Trophoblast cell (in vitro differentiated cells and primary cell): ENCODE data around the gene MAMDC2.
A peak's percentile ranks its signal among the peaks of the same experiment; 100 is the strongest.

Source experiments
- DNase-seq, 2 donors: peaks; one replicate each; pipeline ENCODE4 v3.0.0-alpha.2; 2016
- H2AFZ ChIP-seq: 2 replicates; pipeline ENCODE4 v1.6.1; 2013; ENCODE audit warnings: low read length, moderate library complexity, mild to moderate bottlenecking; ENCODE audit not compliant: insufficient read depth, poor library complexity
- H2AK5ac ChIP-seq: 2 replicates; pipeline ENCODE4 v1.6.1; 2013; ENCODE audit warnings: mild to moderate bottlenecking, low read length
- H2BK120ac ChIP-seq: 2 replicates; pipeline ENCODE4 v1.6.1; 2013; ENCODE audit warnings: low read length, mild to moderate bottlenecking, moderate library complexity; ENCODE audit not compliant: insufficient read depth, poor library complexity
- H2BK12ac ChIP-seq: 2 replicates; pipeline ENCODE4 v1.6.1; 2013; ENCODE audit warnings: mild to moderate bottlenecking, low read length, moderate library complexity
- H2BK5ac ChIP-seq: 2 replicates; pipeline ENCODE4 v1.6.1; 2013; ENCODE audit warnings: low read length, low read depth, moderate library complexity, mild to moderate bottlenecking; ENCODE audit not compliant: poor library complexity
- H3K14ac ChIP-seq: 2 replicates; pipeline ENCODE4 v1.6.1; 2013; ENCODE audit warnings: mild to moderate bottlenecking, low read length
- H3K18ac ChIP-seq: 2 replicates; pipeline ENCODE4 v1.6.1; 2013; ENCODE audit warnings: mild to moderate bottlenecking, low read length
- H3K23ac ChIP-seq: 2 replicates; pipeline ENCODE4 v1.6.1; 2013; ENCODE audit warnings: low read length
- H3K27ac ChIP-seq: 2 replicates; pipeline ENCODE4 v1.5.1; 2013; ENCODE audit warnings: low read depth, mild to moderate bottlenecking, inconsistent platforms, low read length, moderate library complexity
- H3K27me3 ChIP-seq: 2 replicates; pipeline ENCODE4 v1.6.1; 2013; ENCODE audit warnings: inconsistent platforms, mild to moderate bottlenecking, low read length, moderate library complexity; ENCODE audit not compliant: insufficient read depth
- H3K36me3 ChIP-seq, 2 experiments: 1 replicate in 1 of 2; 2 replicates in 1 of 2; pipeline ENCODE4 v1.6.1; 2013; ENCODE audit warnings: low read length in 2 of 2, mild to moderate bottlenecking in 2 of 2, moderate library complexity in 1 of 2; ENCODE audit not compliant: insufficient read depth in 2 of 2, control insufficient read depth in 1 of 2
- H3K4ac ChIP-seq: 2 replicates; pipeline ENCODE4 v1.6.1; 2013; ENCODE audit warnings: low read depth, mild to moderate bottlenecking, low read length, moderate library complexity
- H3K4me1 ChIP-seq, 2 experiments: 1 replicate in 1 of 2; 2 replicates in 1 of 2; pipeline ENCODE4 v1.6.1; 2013; ENCODE audit warnings: low read length in 2 of 2, mild to moderate bottlenecking in 2 of 2, moderate library complexity in 1 of 2; ENCODE audit not compliant: insufficient read depth in 2 of 2, control insufficient read depth in 1 of 2
- H3K4me2 ChIP-seq: 2 replicates; pipeline ENCODE4 v1.6.1; 2013; ENCODE audit warnings: inconsistent platforms, mild to moderate bottlenecking, low read length, moderate library complexity
- H3K4me3 ChIP-seq: 2 replicates; pipeline ENCODE4 v1.5.1; 2013; ENCODE audit warnings: mild to moderate bottlenecking, low read depth, low read length, inconsistent platforms
- H3K79me1 ChIP-seq: one replicate; pipeline ENCODE4 v1.6.1; 2013; ENCODE audit warnings: low read length
- H3K79me2 ChIP-seq: 2 replicates; pipeline ENCODE4 v1.6.1; 2013; ENCODE audit warnings: low read length, mild to moderate bottlenecking; ENCODE audit not compliant: control insufficient read depth, insufficient read depth, poor library complexity
- H3K9ac ChIP-seq: 2 replicates; pipeline ENCODE4 v1.6.1; 2013; ENCODE audit warnings: mild to moderate bottlenecking, low read length
- H3K9me3 ChIP-seq: 2 replicates; pipeline ENCODE4 v1.6.1; 2013; ENCODE audit warnings: low read depth, mild to moderate bottlenecking, control low read depth, inconsistent platforms, low read length; ENCODE audit not compliant: insufficient read depth
- H4K12ac ChIP-seq: 2 replicates; pipeline ENCODE4 v1.6.1; 2013; ENCODE audit warnings: low read depth, mild to moderate bottlenecking, low read length, moderate library complexity
- H4K8ac ChIP-seq: 2 replicates; pipeline ENCODE4 v1.6.1; 2013; ENCODE audit warnings: low read depth, mild to moderate bottlenecking, low read length, moderate library complexity
- H4K91ac ChIP-seq: one replicate; pipeline ENCODE4 v1.6.1; 2013; ENCODE audit warnings: low read depth, mild to moderate bottlenecking, low read length, moderate library complexity
- WGBS: extraction: QIAGEN DNeasy Blood & Tissue Kit; methylation state at CpG from one replicate; pipeline ENCODE4 v1.1.7; 2013; ENCODE audit warnings: missing lambda C conversion rate; ENCODE audit not compliant: insufficient read length, insufficient coverage; ENCODE audit errors: extremely low coverage; 5-methylcytosine and 5-hydroxymethylcytosine counted together

The MAMDC2 gene

DNA sequence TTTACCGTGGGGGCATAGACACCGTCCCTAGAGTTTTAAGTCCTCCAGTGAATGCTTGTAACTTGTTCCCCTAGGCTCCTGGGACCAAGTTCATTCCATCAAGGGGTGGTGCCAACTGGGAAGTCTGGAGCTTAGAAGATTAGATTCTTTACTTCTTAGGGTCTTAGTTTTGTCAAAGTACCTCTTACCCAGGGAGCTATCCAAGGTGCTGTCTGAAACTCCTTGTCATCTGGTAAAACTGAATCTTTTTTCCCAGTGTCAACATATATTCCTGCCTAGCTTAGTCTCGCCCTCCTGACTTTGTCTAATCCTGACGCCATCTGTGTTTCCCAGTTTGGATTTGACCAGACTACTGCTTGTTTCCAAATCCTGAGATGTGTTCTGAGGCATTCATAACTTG lies 41.6 kb downstream of the MAMDC2 start:
- H3K79me1 ChIP-seq: no peaks in the 10 kb centered on the region
- no peak overlapping the region for H2BK12ac ChIP-seq
- H3K18ac ChIP-seq: no peak overlapping the region
- no peak overlapping the region for H4K91ac ChIP-seq
- H2BK120ac ChIP-seq: no peak overlapping the region
- H3K4me3 ChIP-seq: no peak overlapping the region
- no peaks in the 10 kb centered on the region for H3K36me3 ChIP-seq
- H2AK5ac ChIP-seq: no peak overlapping the region
- no peaks in the 10 kb centered on the region for H3K4me1 ChIP-seq
- no peaks in the 10 kb centered on the region for H3K79me2 ChIP-seq
- no peak overlapping the region for H3K23ac ChIP-seq
- H3K27ac ChIP-seq: no peak overlapping the region
- no peak overlapping the region for H3K14ac ChIP-seq
- H4K12ac ChIP-seq: no peak overlapping the region
- no peaks in the 10 kb centered on the region for H3K9me3 ChIP-seq
- no peaks in the 10 kb centered on the region for H3K27me3 ChIP-seq
- no peak overlapping the region for H3K4ac ChIP-seq
- H3K9ac ChIP-seq: no peak overlapping the region
- no CpG with 5 or more reads among the region's 4 CpGs for WGBS
- no peak overlapping the region for H4K8ac ChIP-seq
- no peak overlapping the region for H2AFZ ChIP-seq
- H2BK5ac ChIP-seq: no peak overlapping the region
- peak in 1 of 2 donors; percentile 32 for DNase-seq
- H3K4me2 ChIP-seq: no peak overlapping the region

DNA sequence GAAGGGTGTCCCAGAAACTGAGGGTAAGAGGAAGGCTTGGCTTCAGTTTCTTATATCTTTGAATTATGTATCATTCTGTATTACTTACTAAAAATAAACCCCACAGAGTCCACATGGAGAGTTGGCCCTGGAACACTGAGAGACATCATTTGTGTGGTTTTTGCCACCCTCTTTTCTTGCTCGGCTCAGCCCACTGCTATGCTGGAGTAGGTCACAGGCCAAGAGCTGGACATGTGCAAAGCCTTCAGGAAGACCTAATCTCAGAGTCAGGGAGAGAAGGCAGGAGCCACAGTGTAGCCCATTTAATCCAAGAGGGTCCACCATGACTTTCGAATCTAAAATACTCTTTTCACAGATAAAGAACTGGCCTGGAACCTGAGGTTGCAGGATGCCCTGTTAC lies 47.5 kb downstream of the MAMDC2 start:
- no peak overlapping the region for H4K91ac ChIP-seq
- H3K4ac ChIP-seq: no peak overlapping the region
- no peak overlapping the region for H4K12ac ChIP-seq
- DNase-seq: no peak
- H2BK12ac ChIP-seq: no peak overlapping the region
- H2AFZ ChIP-seq: no peak overlapping the region
- H3K4me3 ChIP-seq: no peak overlapping the region
- H3K27me3 ChIP-seq: no peaks in the 10 kb centered on the region
- no peak overlapping the region for H3K18ac ChIP-seq
- H3K9ac ChIP-seq: no peak overlapping the region
- H3K79me2 ChIP-seq: no peaks in the 10 kb centered on the region
- H2BK5ac ChIP-seq: no peak overlapping the region
- no peak overlapping the region for H4K8ac ChIP-seq
- no peak overlapping the region for H3K27ac ChIP-seq
- no peak overlapping the region for H2AK5ac ChIP-seq
- no peaks in the 10 kb centered on the region for H3K4me1 ChIP-seq
- WGBS: no CpG with 5 or more reads among the region's 2 CpGs
- no peaks in the 10 kb centered on the region for H3K79me1 ChIP-seq
- H3K9me3 ChIP-seq: no peaks in the 10 kb centered on the region
- no peaks in the 10 kb centered on the region for H3K36me3 ChIP-seq
- H3K14ac ChIP-seq: no peak overlapping the region
- no peak overlapping the region for H2BK120ac ChIP-seq
- H3K4me2 ChIP-seq: no peak overlapping the region
- H3K23ac ChIP-seq: no peak overlapping the region

DNA sequence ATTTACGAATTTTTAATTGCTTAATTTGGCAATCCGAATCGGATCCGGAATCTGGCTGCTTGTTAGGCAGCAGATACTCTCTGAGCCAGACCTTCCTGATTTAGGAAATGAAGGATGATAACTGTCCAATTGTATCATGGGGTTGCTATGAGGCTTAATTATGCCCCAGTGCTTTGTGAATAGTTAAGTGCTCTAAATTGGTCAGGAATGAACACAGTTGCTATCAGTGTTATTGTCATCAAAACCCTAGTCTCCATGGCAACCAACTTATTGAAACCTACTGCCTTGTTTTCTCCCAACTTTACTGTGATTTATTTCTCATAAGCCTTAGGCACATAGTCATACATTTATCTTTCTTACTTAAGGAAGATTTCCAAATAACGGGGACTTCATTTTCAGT lies 47.9 kb downstream of the MAMDC2 start:
- H3K4me3 ChIP-seq: no peak overlapping the region
- H3K9me3 ChIP-seq: no peaks in the 10 kb centered on the region
- H2BK12ac ChIP-seq: no peak overlapping the region
- H3K14ac ChIP-seq: no peak overlapping the region
- no peak overlapping the region for H2AFZ ChIP-seq
- no peaks in the 10 kb centered on the region for H3K36me3 ChIP-seq
- H3K4me2 ChIP-seq: no peak overlapping the region
- no peak overlapping the region for H4K12ac ChIP-seq
- H4K91ac ChIP-seq: no peak overlapping the region
- no peak overlapping the region for H3K4ac ChIP-seq
- H3K23ac ChIP-seq: no peak overlapping the region
- no peak overlapping the region for H2BK120ac ChIP-seq
- H3K18ac ChIP-seq: no peak overlapping the region
- no peaks in the 10 kb centered on the region for H3K27me3 ChIP-seq
- no CpG with 5 or more reads among the region's 5 CpGs for WGBS
- no peak for DNase-seq
- no peak overlapping the region for H2BK5ac ChIP-seq
- no peak overlapping the region for H2AK5ac ChIP-seq
- H3K4me1 ChIP-seq: no peaks in the 10 kb centered on the region
- H3K27ac ChIP-seq: no peak overlapping the region
- no peak overlapping the region for H4K8ac ChIP-seq
- H3K9ac ChIP-seq: no peak overlapping the region
- no peaks in the 10 kb centered on the region for H3K79me2 ChIP-seq
- no peaks in the 10 kb centered on the region for H3K79me1 ChIP-seq

DNA sequence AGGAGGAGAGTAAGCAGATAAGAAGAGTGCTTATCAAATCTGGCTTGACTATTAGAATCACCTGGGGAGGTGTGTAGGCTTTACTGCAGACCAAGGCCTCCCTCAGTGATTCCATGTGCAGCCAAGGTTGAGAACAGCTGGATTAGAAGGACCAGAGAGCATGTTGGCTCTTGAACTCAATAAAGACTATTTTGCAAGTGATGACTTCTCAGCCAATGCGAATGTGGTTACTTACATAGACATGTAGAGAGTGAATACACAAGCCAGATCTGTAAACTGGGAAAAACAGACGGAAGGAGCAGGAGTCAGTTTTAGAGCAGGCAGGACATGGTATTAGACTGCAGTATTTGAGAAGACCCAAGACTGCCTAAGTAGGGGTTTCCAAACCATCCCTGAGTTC lies 48.5 kb downstream of the MAMDC2 start:
- Histone ChIP-seq H4K12ac (no peak overlapping the region), H3K9ac (no peak overlapping the region), H2AFZ (no peak overlapping the region), H3K79me1 (no peaks in the 10 kb centered on the region), H3K4me2 (no peak overlapping the region), H2BK120ac (no peak overlapping the region), H4K8ac (no peak overlapping the region), H3K36me3 (no peaks in the 10 kb centered on the region), H3K4me3 (no peak overlapping the region), H2BK5ac (no peak overlapping the region), H3K4me1 (no peaks in the 10 kb centered on the region), H4K91ac (no peak overlapping the region), H3K27me3 (no peaks in the 10 kb centered on the region), H3K27ac (no peak overlapping the region), H3K79me2 (no peaks in the 10 kb centered on the region), H3K9me3 (no peaks in the 10 kb centered on the region), H3K4ac (no peak overlapping the region), H2BK12ac (no peak overlapping the region), H3K23ac (no peak overlapping the region), H3K14ac (no peak overlapping the region), H2AK5ac (no peak overlapping the region), H3K18ac (no peak overlapping the region)
- WGBS: no CpG with 5 or more reads among the region's 2 CpGs
- no peak for DNase-seq

DNA sequence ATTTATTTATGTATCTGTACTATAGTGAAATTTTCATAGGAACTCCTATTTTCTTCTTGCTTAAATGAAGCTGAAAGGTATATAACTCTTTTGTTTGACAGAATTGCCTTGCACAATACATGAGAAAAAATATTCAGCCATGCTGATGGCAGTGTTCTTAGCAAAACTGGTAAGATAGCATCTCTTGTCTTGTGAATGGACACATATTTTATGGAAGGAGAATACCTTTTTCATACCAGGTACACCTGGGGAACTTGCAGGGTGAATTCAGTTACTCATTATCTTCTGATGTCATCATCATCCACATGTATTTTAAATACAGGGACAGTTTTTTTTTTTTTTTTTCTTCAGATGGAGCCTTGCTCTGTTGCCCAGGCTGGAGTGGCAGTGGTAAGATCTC lies 49.4 kb downstream of the MAMDC2 start:
- H3K9ac ChIP-seq: no peak overlapping the region
- no peak overlapping the region for H2BK12ac ChIP-seq
- peak; percentile 18 to 82 for DNase-seq
- H3K23ac ChIP-seq: no peak overlapping the region
- no peak overlapping the region for H3K4ac ChIP-seq
- no peak overlapping the region for H2BK120ac ChIP-seq
- no peak overlapping the region for H3K4me2 ChIP-seq
- no peak overlapping the region for H3K4me3 ChIP-seq
- H2BK5ac ChIP-seq: no peak overlapping the region
- H3K27me3 ChIP-seq: no peaks in the 10 kb centered on the region
- H3K14ac ChIP-seq: no peak overlapping the region
- no peak overlapping the region for H3K27ac ChIP-seq
- H2AK5ac ChIP-seq: no peak overlapping the region
- H4K8ac ChIP-seq: no peak overlapping the region
- no peak overlapping the region for H2AFZ ChIP-seq
- H4K12ac ChIP-seq: no peak overlapping the region
- no peaks in the 10 kb centered on the region for H3K9me3 ChIP-seq
- H3K18ac ChIP-seq: no peak overlapping the region
- no peaks in the 10 kb centered on the region for H3K79me1 ChIP-seq
- no peak overlapping the region for H4K91ac ChIP-seq
- no peaks in the 10 kb centered on the region for H3K36me3 ChIP-seq
- no peaks in the 10 kb centered on the region for H3K79me2 ChIP-seq
- H3K4me1 ChIP-seq: no peaks in the 10 kb centered on the region
